BLaER1 (cell line): ENCODE data around the gene C2orf69.

Experiments used
- H3K27ac ChIP-seq: shearing (Covaris generic); formaldehyde crosslinking; 2 replicates; pipeline ENCODE4 v1.8.1; 2022
- H3K27me3 ChIP-seq: shearing (Covaris generic); formaldehyde crosslinking; 2 replicates; pipeline ENCODE4 v1.8.1; 2022
- H3K36me3 ChIP-seq: shearing (Covaris generic); formaldehyde crosslinking; 2 replicates; pipeline ENCODE4 v1.8.1; 2022
- H3K4me1 ChIP-seq: shearing (Covaris generic); formaldehyde crosslinking; 2 replicates; pipeline ENCODE4 v1.8.1; 2022
- H3K4me2 ChIP-seq: shearing (Covaris generic); formaldehyde crosslinking; 2 replicates; pipeline ENCODE4 v1.8.1; 2022
- H3K4me3 ChIP-seq: shearing (Covaris generic); formaldehyde crosslinking; 2 replicates; pipeline ENCODE4 v1.8.1; 2022
- H3K9ac ChIP-seq: shearing (Covaris generic); formaldehyde crosslinking; 2 replicates; pipeline ENCODE4 v1.8.1; 2022
- H3K9me3 ChIP-seq: shearing (Covaris generic); formaldehyde crosslinking; 2 replicates; pipeline ENCODE4 v1.8.1; 2022
- H4K20me1 ChIP-seq: shearing (Covaris generic); formaldehyde crosslinking; 2 replicates; pipeline ENCODE4 v1.8.1; 2022
- Cebpa-rat ChIP-seq: shearing (Covaris generic); IDR thresholded peaks from 2 replicates; pipeline ENCODE4 v1.8.1; 2022

C2orf69 gene

GRCh38 chr2:199936554-199936953 lies 25.5 kb downstream of the C2orf69 start:
- Histone ChIP-seq H3K4me2 (no peak overlapping the region), H3K4me3 (no peak overlapping the region), H3K27ac (no peak overlapping the region), H3K27me3 (no peaks in the 10 kb centered on the region), H4K20me1 (peaks cover 9% of the 10 kb centered on the region; the same call in 1 of the 2 replicates), H3K9ac (no peak overlapping the region), H3K9me3 (no peaks in the 10 kb centered on the region), H3K36me3 (peaks cover 57% of the 10 kb centered on the region), H3K4me1 (0 out of 2 replicates have a peak, but pooled peaks cover 9% of the 10 kb centered on the region)
- no peak for TF ChIP-seq Cebpa-rat

GRCh38 chr2:199940373-199940772 lies 29.3 kb downstream of the C2orf69 start:
- H3K27me3 ChIP-seq: no peaks in the 10 kb centered on the region
- H3K36me3 ChIP-seq: peaks cover 66% of the 10 kb centered on the region
- TF ChIP-seq Cebpa-rat: no peak
- H3K4me3 ChIP-seq: no peak overlapping the region
- no peaks in the 10 kb centered on the region for H3K4me1 ChIP-seq
- peaks cover 35% of the 10 kb centered on the region; the same call in 1 of the 2 replicates for H4K20me1 ChIP-seq
- no peak overlapping the region for H3K27ac ChIP-seq
- H3K4me2 ChIP-seq: no peak overlapping the region
- H3K9me3 ChIP-seq: no peaks in the 10 kb centered on the region
- H3K9ac ChIP-seq: no peak overlapping the region

- Histone ChIP-seq H3K36me3 (peaks cover 78% of the 10 kb centered on the region), H4K20me1 (peaks cover 35% of the 10 kb centered on the region; the same call in 1 of the 2 replicates), H3K4me3 (no peak overlapping the region), H3K27ac (no peak overlapping the region), H3K4me2 (no peak overlapping the region), H3K9ac (no peak overlapping the region), H3K9me3 (no peaks in the 10 kb centered on the region), H3K27me3 (no peaks in the 10 kb centered on the region), H3K4me1 (no peaks in the 10 kb centered on the region)
- no peak for TF ChIP-seq Cebpa-rat
Measured at GRCh38 chr2:199943373-199943772, 32.3 kb downstream of the C2orf69 start.

- no peaks in the 10 kb centered on the region for H3K27me3 ChIP-seq
- peaks cover 85% of the 10 kb centered on the region for H3K36me3 ChIP-seq
- no peak overlapping the region for H3K9ac ChIP-seq
- no peak for TF ChIP-seq Cebpa-rat
- peaks cover 49% of the 10 kb centered on the region for H4K20me1 ChIP-seq
- H3K27ac ChIP-seq: no peak overlapping the region
- H3K4me3 ChIP-seq: no peak overlapping the region
- H3K4me1 ChIP-seq: no peaks in the 10 kb centered on the region
- no peak overlapping the region for H3K4me2 ChIP-seq
- H3K9me3 ChIP-seq: no peaks in the 10 kb centered on the region
Measured at GRCh38 chr2:199946196-199946595, 35.1 kb downstream of the C2orf69 start.

- Histone ChIP-seq H3K9ac (no peak overlapping the region), H3K9me3 (no peaks in the 10 kb centered on the region), H4K20me1 (peaks cover 43% of the 10 kb centered on the region), H3K36me3 (peaks cover 79% of the 10 kb centered on the region), H3K4me1 (no peaks in the 10 kb centered on the region), H3K27ac (no peak overlapping the region), H3K27me3 (no peaks in the 10 kb centered on the region), H3K4me3 (no peak overlapping the region), H3K4me2 (no peak overlapping the region)
- no peak for TF ChIP-seq Cebpa-rat
Measured at GRCh38 chr2:199946836-199947235, 35.7 kb downstream of the C2orf69 start.

GRCh38 chr2:199950396-199950795 lies 39.3 kb downstream of the C2orf69 start:
- no peak overlapping the region for H3K4me3 ChIP-seq
- TF ChIP-seq Cebpa-rat: no peak
- H3K27ac ChIP-seq: no peak overlapping the region
- H3K27me3 ChIP-seq: no peaks in the 10 kb centered on the region
- H3K36me3 ChIP-seq: peaks cover 49% of the 10 kb centered on the region
- H3K4me1 ChIP-seq: peaks cover 14% of the 10 kb centered on the region
- H3K9me3 ChIP-seq: no peaks in the 10 kb centered on the region
- H3K4me2 ChIP-seq: no peak overlapping the region
- peaks cover 19% of the 10 kb centered on the region for H4K20me1 ChIP-seq
- H3K9ac ChIP-seq: no peak overlapping the region

- Histone ChIP-seq H3K36me3 (peaks cover 42% of the 10 kb centered on the region), H3K27me3 (no peaks in the 10 kb centered on the region), H3K4me1 (peaks cover 14% of the 10 kb centered on the region), H3K27ac (no peak overlapping the region), H4K20me1 (peaks cover 19% of the 10 kb centered on the region), H3K9ac (no peak overlapping the region), H3K9me3 (no peaks in the 10 kb centered on the region), H3K4me2 (no peak overlapping the region), H3K4me3 (no peak overlapping the region)
- no peak for TF ChIP-seq Cebpa-rat
Measured at GRCh38 chr2:199951023-199951422, 39.9 kb downstream of the C2orf69 start.

- TF ChIP-seq Cebpa-rat: no peak
- Histone ChIP-seq H4K20me1 (peaks cover 37% of the 10 kb centered on the region), H3K4me2 (peak overlapping the region; percentile 90), H3K9ac (peak overlapping the region; percentile 96), H3K27me3 (no peaks in the 10 kb centered on the region), H3K4me3 (peak overlapping the region; percentile 77), H3K27ac (peak overlapping the region; percentile 97), H3K36me3 (peaks cover 32% of the 10 kb centered on the region), H3K9me3 (no peaks in the 10 kb centered on the region), H3K4me1 (peaks cover 37% of the 10 kb centered on the region)
Measured at GRCh38 chr2:199955007-199955338, 43.9 kb downstream of the C2orf69 start.

- TF ChIP-seq Cebpa-rat: no peak
- H3K9ac ChIP-seq: peak within 1 kb of the TSS; percentile 96
- H3K27ac ChIP-seq: peak within 1 kb of the TSS; percentile 97
- no peaks in the 10 kb centered on the region for H3K27me3 ChIP-seq
- H3K4me1 ChIP-seq: peaks cover 37% of the 10 kb centered on the region
- H4K20me1 ChIP-seq: peaks cover 31% of the 10 kb centered on the region
- peak within 1 kb of the TSS; percentile 77 for H3K4me3 ChIP-seq
- no peaks in the 10 kb centered on the region for H3K9me3 ChIP-seq
- peak within 1 kb of the TSS; percentile 90 for H3K4me2 ChIP-seq
- peaks cover 32% of the 10 kb centered on the region for H3K36me3 ChIP-seq
Measured at GRCh38 chr2:199955339-199956061, 44.4 kb downstream of the C2orf69 start, which contains the start of the genes MAIP1 and TYW5. MAIP1 (plus strand) TSS chr2:199955582; CDS start chr2:199955799, 217 bp downstream. TYW5 (minus strand) TSS chr2:199955491; CDS start chr2:199955470, 21 bp downstream.

GRCh38 chr2:199956062-199956380 lies 44.9 kb downstream of the C2orf69 start:
- Histone ChIP-seq H3K27me3 (no peaks in the 10 kb centered on the region), H3K4me3 (peak overlapping the region; percentile 77), H3K9ac (peak overlapping the region; percentile 96), H3K4me1 (peaks cover 37% of the 10 kb centered on the region), H3K9me3 (no peaks in the 10 kb centered on the region), H3K4me2 (peak overlapping the region; percentile 90), H4K20me1 (peaks cover 27% of the 10 kb centered on the region; the same call in 1 of the 2 replicates), H3K36me3 (peaks cover 34% of the 10 kb centered on the region), H3K27ac (peak overlapping the region; percentile 97)
- no peak for TF ChIP-seq Cebpa-rat
